ENCODE data around the gene TNIK. TPM values are rescaled to one million over a fixed set of nuclear protein-coding genes. Genes with fewer than 3 reads are reported as not detected.
"Not testable (repeated sequence)": the region's sequence is repeated elsewhere in the genome, so short reads cannot be mapped to it uniquely, and the experiment has no call there.

TNIK gene
- total RNA-seq, 1 donor = 7.3 TPM

DNA sequence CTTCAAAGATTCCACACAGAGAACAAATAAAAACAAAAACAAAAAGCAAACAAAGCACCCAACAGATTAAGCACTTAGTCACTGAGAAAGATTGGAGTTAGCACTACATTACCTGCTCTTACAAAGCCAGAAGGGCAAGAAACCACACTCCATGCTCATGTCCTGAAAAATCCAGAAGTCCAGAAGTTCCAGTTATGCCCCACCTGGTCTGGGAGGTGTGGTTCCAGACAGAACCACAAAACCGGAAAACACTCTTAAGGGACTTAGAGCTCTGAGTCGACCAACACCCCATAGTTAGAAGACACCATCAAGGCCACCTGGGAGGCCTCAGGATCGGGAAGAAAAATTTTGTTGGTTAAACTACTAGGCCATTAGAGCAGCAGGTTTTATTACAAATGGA is 88.9 kb downstream of the TNIK start:
- DNase-seq (ENCODE audit: low read depth in 2 of 3, low spot score in 2 of 3) = no peak

DNA sequence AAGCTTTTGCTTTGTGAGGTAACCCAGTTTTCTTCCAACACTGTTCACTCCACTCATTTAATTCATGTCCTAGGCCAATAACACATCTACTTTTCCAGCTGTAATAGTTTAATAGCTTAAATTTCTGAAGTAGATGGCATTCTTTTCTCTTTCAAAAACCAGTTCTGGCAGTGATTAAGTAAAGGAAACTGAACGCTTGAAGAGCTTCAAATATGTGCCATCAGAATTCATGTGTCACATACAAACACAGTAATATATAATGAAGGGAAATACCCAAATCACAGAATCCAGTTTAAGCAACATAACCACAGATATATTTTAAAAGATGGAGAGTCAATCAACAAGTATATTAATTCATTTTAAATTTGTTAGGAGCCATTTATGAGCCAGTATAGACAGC is 91.0 kb downstream of the TNIK start:
- DNase-seq (ENCODE audit: low read depth in 2 of 3, low spot score in 2 of 3) = no peak

DNA sequence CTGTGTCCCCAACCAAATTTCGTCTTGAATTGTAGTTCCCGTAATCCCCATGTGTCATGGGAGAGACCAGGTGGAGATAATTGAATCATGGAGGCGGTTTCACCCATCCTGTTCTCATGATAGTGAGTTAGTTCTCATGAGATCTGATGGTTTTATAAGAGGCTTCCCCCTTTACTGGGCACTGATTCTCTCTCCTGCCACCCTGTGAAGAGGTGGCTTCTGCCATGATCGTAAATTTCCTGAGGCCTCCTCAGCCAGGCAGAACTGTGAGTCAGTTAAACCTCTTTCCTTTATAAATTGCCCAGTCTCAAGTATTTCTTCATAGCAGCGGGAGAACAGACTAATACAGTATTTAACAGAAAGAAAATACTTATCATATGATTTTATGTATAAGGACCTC is 93.5 kb downstream of the TNIK start:
- not testable (repeated sequence) for DNase-seq (ENCODE audit: low read depth in 2 of 3, low spot score in 2 of 3)

DNA sequence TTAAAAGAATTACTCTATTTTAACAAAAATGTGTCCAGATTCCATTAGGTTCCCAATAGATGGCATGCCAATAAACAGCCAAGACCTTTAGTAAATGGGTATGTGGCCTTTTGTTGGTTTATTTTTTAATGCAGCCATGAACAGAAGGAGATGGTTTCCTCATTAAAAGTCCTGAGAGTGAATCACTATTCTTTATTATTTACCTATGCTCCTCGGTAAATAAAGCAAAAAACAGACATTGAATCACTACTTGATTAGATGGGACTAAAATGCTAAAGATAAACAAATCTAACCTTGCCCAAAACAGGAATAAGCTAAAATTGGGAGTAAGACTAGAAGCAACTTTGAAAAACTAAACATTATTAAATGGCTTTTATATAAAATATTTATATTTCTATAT is 94.2 kb downstream of the TNIK start:
- DNase-seq (ENCODE audit: low read depth in 2 of 3, low spot score in 2 of 3) = no peak

DNA sequence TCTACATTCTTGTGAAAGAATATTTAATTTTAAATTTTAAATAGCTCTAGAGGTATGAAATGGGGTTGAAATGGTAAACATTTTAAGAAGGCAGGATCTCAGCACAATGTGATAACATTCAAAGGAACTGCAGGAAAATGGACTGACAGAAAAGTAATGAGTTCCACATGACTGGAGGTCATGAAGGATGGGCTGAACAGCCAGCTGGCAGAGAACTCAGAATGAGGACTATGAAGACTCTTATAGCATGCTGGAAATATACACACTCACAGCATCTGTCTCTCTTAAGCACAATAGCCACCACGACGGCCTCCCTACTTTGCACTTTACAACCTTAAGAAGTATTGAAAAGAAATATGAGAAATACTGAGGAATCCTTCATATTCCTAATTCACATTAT is 94.7 kb downstream of the TNIK start:
- DNase-seq (ENCODE audit: low read depth in 2 of 3, low spot score in 2 of 3) = no peak

DNA sequence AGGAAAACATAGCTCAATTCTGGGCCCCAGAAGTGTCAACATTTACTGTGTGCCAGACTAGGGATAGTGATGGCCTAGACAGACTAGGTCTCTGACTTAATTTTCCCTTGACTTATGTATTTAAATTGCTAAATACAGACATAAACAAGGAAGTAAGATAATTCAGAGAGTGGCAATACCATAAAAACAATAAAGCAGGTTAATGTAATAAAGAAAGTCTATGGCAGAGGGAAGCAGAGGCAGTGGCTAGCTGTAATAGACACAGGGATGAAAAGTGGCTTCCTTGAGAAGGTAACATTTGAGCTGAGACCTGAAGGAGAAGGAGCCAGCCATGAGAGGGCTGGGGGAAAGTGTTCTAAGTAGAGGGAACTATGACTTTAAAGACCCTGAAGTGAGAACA is 95.7 kb downstream of the TNIK start:
- DNase-seq (ENCODE audit: low read depth in 2 of 3, low spot score in 2 of 3) = no peak

DNA sequence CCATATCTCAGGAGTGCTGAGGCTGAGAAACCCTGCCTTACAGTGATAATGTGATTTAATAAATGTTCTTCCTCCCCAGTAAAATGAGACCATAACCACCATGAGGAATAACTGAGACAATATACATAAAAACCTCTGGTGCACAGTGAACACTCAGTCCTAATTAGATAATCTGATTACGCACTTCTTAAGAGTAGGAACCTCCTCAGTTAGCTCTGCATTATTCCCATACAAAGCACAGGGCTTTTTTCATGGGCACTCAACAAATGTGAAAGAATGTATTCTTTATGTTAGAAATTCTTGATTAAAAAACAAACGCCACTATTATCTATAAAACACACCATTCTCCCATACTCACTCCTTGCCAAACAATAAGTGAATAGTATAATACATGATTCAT is 97.0 kb downstream of the TNIK start:
- DNase-seq (ENCODE audit: low read depth in 2 of 3, low spot score in 2 of 3) = no peak

DNA sequence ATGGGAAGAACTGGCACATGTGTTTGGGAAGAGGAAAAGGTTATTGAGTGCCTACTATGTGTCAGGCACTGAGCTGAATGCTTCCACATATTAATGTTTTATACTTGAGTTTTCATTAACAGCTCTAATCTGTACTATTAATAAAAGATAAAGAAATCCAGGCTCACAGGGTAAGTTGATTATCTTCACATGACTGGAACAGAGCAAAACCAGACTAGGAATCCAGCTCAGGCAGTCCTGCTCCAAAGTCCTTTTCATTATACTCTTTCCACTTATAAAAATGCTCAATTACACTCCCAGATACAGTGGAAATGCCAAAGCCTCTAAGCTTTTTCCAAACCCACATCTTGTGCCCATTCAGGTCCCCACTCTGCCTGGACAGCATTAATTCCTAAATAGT is 97.6 kb downstream of the TNIK start:
- DNase-seq (ENCODE audit: low read depth in 2 of 3, low spot score in 2 of 3) = no peak

DNA sequence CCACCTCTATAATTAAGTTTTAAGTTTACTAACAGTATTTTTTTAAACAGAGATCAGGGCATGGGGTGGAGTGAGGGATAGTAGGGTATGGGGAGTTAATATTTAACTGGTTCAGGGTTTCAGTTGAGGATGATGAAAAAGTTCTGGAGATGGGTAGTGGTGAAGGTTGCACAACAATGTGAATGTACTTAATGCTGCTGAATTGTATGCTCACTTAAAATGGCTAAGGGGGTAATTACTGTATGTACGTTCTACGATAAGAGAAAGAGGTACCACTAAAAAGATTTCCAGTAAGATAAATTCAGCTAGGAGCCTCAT is 101.4 kb downstream of the TNIK start:
- no peak for DNase-seq (ENCODE audit: low read depth in 2 of 3, low spot score in 2 of 3)

DNA sequence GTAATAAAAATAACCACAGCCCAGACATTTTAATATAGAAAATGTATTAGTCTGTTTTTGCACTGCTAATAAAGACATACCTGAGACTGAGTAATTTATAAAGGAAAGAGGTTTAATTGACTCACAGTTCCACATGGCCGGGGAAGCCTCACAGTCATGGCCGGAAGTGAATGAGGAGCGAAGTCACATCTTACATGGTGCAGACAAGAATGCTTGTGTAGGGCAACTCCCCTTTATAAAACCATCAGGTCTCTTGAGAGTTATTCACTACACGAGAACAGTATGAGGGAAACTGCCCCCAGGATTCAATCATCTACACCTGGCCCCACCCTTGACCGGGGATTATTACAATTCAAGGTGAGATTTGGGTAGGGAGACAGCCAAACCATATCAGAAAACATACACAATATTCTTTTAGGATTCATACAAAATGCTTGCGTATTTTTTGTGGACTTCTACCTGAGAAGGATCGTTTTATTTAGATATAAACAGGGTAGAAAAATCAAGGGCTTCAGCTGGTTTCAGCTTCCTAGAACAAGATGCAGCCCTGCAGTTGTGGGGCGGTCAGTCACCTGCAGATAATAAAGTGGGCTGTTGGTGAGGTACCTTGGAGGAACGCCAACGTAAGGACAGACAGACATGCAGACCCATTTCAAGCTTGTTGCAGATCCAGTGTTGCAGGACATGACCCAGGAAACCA is 101.9 kb downstream of the TNIK start:
- no peak for DNase-seq (ENCODE audit: low read depth in 2 of 3, low spot score in 2 of 3)

DNA sequence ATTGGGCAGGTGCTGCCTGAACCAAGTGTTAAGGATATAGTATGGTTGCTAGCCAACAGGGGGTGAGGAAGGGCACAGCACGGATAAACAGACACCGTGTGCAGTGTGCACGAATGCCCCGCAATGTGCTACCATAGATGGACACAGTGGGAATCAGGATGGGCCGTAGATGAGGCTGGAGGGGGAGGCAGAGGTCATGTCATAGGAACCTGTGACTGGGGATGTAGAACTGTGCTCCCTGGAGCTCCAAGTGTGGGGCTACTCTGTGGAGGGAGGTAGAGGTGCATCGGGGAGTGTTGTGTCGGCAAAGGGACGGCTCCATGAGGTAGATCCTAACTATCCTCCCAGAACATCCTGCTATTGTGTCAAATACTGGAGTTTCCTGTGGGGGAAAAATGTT is 102.5 kb downstream of the TNIK start:
- DNase-seq (ENCODE audit: low read depth in 2 of 3, low spot score in 2 of 3) = no peak

DNA sequence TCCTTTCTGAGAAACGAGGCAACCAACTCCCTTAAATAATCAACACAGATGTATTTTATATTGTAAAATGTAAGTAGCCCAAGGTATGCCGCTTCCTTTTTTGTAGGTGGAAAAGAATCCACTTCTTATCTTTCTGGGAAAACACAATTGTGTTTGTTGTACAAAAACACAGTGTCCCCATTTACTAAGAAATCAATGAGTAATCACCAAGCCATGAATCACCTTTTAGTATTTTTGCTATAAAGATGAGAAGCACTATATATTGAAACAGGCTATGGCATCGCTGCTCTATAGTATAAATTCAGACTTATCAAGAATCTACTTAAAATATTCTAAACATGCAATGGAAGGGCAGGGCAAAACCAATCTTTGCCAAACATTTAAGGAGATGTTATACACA is 104.0 kb downstream of the TNIK start:
- no peak for DNase-seq (ENCODE audit: low read depth in 2 of 3, low spot score in 2 of 3)

DNA sequence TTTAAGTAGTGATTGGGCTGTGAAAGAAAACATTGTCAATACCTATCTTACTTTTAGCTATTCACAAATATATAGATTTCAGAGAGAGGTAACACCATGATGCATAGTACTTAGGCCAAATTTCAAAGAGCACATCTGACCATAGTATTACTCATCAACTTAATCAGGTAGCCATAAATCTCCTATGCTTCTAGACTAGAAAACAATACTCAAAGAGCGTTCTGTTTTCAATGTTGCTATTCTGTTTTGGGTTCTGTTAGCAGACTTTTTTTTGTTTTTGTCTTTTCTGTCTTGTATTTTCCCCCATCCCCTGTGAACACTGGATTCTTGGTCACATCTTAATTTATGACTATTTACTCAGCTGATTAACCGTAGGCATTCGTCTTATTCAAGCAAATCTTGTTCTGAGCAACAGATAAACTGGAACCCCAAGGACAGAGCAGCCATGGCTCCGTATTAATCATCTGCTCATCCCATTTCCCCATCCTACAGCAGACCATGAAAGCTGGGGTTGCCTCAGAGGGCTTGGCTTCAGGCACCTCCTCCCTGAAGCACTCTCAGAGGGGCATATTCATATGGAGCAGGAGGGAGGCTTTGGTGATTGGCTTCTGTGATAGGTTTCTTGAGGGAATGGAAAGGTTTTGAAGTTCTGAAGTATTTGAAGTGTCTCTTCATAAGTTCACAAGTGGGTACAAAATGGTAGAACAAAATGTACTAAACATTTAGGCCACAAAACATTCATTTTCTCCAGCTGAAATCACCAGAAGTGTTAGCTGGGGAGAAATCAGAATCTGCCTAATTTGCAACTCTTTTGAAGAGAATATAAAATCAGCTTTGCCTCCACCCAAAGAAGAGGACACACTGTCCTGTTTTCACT is 105.3 kb downstream of the TNIK start:
- DNase-seq (ENCODE audit: low read depth in 2 of 3, low spot score in 2 of 3) = no peak

DNA sequence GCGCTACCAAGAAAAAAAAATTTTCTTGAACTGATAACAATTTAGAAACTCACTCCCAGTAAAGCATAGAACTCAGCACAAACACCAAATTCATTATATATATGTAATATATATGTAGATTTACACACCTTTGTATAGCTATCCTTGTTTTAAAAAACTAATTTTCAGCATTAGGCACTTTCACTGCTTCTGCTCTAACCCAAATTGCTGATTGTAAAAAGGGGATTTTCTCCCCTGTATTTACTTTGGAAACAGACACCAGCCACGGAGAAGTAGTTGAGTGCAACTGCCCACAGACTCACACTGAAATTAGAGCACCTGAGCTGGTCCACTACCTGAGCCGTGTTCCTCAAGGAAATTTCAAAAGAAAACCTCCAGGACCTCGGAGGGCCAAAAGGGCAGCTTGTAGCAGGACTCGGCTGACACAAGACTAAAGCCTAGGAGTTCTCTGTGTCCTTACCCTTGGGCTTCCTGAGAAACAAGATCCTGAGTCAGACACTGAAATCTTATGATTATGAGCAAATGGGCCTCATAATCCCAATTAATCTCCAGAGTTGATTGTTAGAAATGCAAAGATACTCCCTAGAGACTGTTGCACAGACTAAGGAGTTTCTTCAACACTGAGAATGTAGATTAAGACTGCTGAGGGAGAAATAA is 106.0 kb downstream of the TNIK start:
- no peak for DNase-seq (ENCODE audit: low read depth in 2 of 3, low spot score in 2 of 3)

DNA sequence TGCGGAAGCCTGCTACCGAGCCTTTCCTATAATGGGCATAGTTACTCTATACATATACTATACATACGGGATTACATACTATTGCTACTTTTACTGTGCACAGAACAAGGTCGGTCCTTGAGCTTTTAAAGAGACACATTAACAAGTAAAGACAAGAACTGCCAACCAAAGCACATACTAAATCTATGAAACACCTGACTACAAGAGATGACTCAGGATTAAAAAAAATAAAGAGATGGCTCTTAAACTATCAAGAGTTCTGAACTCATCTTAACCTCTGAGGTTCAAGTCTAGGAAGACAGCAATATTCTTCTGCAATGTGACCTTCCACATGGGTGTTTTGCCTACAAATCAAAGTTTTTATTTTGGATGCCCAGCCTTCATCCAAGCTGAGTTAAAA is 106.8 kb downstream of the TNIK start:
- DNase-seq (ENCODE audit: low read depth in 2 of 3, low spot score in 2 of 3) = no peak

DNA sequence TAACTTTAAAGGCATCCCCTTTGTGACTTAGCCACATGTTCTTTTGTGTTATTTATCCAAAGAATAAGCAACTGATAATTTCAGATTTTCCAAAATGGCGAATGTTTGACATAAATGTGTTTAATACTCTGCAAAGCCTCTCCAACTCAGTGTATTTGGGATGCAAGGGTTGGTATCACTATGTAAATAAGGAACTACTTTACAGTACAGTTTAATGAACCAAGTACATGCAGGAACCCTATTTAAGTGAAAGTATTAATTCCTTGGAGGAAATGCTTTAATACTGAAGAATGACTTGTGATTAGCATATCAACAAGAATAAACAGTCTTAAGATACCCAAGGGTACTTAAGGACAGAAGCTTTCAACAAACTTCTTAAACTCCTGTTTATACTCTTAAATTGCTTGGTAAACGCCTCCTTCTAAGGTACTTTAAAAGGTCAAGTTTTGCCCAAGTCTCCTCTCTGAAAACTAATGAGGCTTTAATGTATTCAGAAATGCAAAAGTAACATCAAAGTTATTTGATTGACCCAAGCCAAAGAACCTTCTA is 107.7 kb downstream of the TNIK start:
- DNase-seq (ENCODE audit: low read depth in 2 of 3, low spot score in 2 of 3) = no peak

DNA sequence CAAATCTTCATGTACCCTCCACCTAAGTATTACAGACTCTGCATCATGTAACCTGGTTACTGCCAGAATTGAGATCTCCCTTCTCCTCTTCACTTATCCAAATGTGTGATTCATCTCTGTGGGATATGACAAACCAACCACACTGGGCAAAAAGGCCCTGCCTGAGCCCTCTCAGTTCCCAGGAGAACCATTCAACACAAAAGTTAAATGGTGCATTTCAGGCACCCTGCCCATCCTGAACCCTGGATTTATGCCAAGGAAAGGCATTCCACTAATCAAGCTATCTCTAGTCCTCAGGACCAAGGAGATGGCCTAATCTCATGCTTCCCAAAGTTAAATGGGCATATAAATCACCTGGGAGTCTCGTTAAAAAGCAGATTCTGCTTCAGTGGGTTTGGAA is 108.5 kb downstream of the TNIK start:
- no peak for DNase-seq (ENCODE audit: low read depth in 2 of 3, low spot score in 2 of 3)

DNA sequence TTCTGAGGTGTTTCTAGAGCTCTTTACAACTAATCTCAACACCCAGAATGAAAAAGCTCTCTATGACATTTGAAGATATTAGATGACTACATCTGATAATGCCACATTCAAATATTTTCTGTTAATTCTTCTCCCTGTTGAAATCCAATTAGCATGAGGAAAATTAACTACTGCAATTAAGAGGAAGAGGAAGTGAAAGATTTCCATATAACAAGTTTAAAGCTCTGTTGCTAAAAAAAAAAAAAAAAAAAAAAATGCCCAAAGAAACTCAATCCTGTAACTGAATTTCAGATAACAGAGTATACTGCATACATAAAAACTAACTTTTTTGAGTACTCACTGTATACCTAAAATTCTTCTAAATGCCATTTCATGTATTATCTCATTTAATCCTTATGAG is 109.8 kb downstream of the TNIK start:
- DNase-seq (ENCODE audit: low read depth in 2 of 3, low spot score in 2 of 3) = no peak

DNA sequence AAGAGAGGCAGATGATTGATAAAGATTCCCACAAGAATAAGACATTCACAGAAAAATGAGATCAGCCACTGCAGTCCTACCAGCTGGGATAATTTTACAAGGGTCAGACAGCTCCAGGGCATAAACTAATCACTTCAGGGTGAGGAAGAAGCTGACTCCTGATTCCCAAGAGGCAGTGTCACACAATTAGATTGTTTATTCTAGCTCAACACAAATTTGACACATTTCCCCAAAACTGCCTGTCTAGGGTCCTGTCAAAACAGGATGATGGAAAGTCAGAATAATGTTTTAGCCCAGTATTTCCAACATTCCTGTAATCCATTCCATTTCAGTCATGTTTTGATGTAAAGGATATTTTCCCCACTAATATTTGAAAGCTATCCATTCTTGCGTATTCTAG is 110.8 kb downstream of the TNIK start:
- DNase-seq (ENCODE audit: low read depth in 2 of 3, low spot score in 2 of 3) = no peak

DNA sequence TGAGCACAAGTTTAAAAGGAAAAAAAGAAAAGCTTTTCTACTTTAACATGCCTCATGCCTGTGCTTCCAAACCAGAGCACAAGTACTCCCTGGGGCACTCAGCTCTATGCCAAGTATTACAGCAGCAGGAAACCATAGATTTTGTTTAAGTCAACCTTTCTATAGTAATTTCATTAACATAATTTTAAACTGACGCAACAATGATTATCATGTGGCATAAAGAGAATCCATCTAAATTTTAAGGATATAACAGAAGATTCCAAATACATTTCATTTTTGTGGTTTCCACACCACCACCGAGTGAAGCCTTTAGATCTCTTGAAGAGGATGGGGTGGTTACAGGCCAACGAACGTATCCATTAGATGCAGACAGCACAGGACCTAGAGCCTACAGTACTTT is 112.1 kb downstream of the TNIK start:
- DNase-seq (ENCODE audit: low read depth in 2 of 3, low spot score in 2 of 3) = no peak

DNA sequence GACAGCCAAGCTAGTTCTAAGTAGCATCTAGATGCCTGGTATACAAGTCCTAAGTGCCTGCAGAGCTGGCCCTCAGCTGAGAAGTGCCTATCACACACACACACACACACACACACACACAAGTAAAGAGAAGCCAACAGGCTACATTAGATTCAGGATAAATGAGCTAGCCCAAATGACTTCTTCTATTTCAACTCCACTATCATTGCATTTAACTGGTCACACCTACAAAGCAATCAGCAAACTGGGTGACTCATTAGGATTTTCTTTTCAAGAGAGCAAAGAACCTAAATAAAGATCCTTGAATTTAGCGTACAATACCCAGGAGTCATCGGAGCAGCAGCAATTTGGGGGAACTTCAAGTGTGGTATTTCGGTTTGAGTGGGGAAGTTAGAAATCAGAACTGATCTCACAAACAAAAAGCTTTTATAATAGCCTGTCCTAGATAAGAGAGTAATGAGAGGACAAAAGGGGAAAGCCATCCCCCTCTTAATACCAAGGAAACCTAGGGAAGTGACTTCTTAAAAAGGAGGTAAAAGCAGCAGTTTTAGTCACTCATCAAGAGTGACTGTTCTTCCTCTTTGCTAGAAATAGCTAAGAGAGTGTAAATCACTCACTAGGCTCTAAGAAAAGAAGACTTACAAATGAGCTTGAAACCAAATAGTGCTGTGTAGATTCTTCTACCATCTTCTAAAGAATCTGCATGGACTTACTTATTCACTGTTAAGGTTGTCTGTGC is 112.7 kb downstream of the TNIK start:
- DNase-seq (ENCODE audit: low read depth in 2 of 3, low spot score in 2 of 3) = peak in 2 of 3 donors; percentile 44 to 66
